ENCODE measurements around the gene SLC16A12. TPM values are rescaled to one million over a fixed set of nuclear protein-coding genes. Genes with fewer than 3 reads are reported as not detected.
A peak's percentile ranks its signal among the peaks of the same experiment; 100 is the strongest.
"Not testable (repeated sequence)": the region's sequence is repeated elsewhere in the genome, so short reads cannot be mapped to it uniquely, and the experiment has no call there.

The SLC16A12 gene
- total RNA-seq, 1 donor from 2014 or later = not detected

GRCh38 chr10:89414879-89415821, 120.2 kb downstream of the SLC16A12 start:
- DNase-seq (ENCODE audit: low read depth) (peak; percentile 11), FAIRE-seq (no peak)
- Histone ChIP-seq H3K4me3 (ENCODE audit: low read depth, low read length) (peak overlapping the region; percentile 72), H3K27me3 (ENCODE audit: control insufficient read depth, insufficient read depth, low read length) (no peaks in the 10 kb centered on the region), H3K36me3 (ENCODE audit: control insufficient read depth, insufficient read depth, low read length) (no peaks in the 10 kb centered on the region)
- TF ChIP-seq CTCF (IDR thresholded peaks at IDR 0.05; ENCODE audit: insufficient read depth, low read length, severe bottlenecking) = no peak

- no peaks in the 10 kb centered on the region for H3K27me3 ChIP-seq (ENCODE audit: control insufficient read depth, insufficient read depth, low read length)
- H3K36me3 ChIP-seq (ENCODE audit: control insufficient read depth, insufficient read depth, low read length) = no peaks in the 10 kb centered on the region
- peak within 1 kb of the TSS; percentile 72 for H3K4me3 ChIP-seq (ENCODE audit: low read depth, low read length)
- peak; percentile 16 for TF ChIP-seq CTCF (IDR thresholded peaks at IDR 0.05; ENCODE audit: insufficient read depth, low read length, severe bottlenecking)
- peak; percentile 52 for DNase-seq (ENCODE audit: low read depth)
- no peak for FAIRE-seq
These were observed 121.1 kb downstream of the SLC16A12 start, which contains the start of gene IFIT5 for GRCh38 chr10:89414146-89414878. Gene IFIT5, plus strand, starts transcription at chr10:89414568. Its CDS starts 231 bp downstream, at chr10:89414799.

GRCh38 chr10:89413398-89413912, 121.9 kb downstream of the SLC16A12 start:
- DNase-seq (ENCODE audit: low read depth) (no peak), FAIRE-seq (no peak)
- TF ChIP-seq CTCF (IDR thresholded peaks at IDR 0.05; ENCODE audit: insufficient read depth, low read length, severe bottlenecking) = no peak
- Histone ChIP-seq H3K27me3 (ENCODE audit: control insufficient read depth, insufficient read depth, low read length) (no peaks in the 10 kb centered on the region), H3K4me3 (ENCODE audit: low read depth, low read length) (no peak overlapping the region), H3K36me3 (ENCODE audit: control insufficient read depth, insufficient read depth, low read length) (no peaks in the 10 kb centered on the region)

GRCh38 chr10:89412276-89412675, 123.1 kb downstream of the SLC16A12 start:
- not testable (repeated sequence) for H3K36me3 ChIP-seq (ENCODE audit: control insufficient read depth, insufficient read depth, low read length); H3K27me3 ChIP-seq (ENCODE audit: control insufficient read depth, insufficient read depth, low read length); FAIRE-seq; DNase-seq (ENCODE audit: low read depth); H3K4me3 ChIP-seq (ENCODE audit: low read depth, low read length)

GRCh38 chr10:89411135-89411534, 124.3 kb downstream of the SLC16A12 start:
- FAIRE-seq; H3K27me3 ChIP-seq (ENCODE audit: control insufficient read depth, insufficient read depth, low read length); H3K36me3 ChIP-seq (ENCODE audit: control insufficient read depth, insufficient read depth, low read length); DNase-seq (ENCODE audit: low read depth); H3K4me3 ChIP-seq (ENCODE audit: low read depth, low read length): not testable (repeated sequence)

- not testable (repeated sequence) for DNase-seq (ENCODE audit: low read depth); H3K27me3 ChIP-seq (ENCODE audit: control insufficient read depth, insufficient read depth, low read length); H3K4me3 ChIP-seq (ENCODE audit: low read depth, low read length)
These were observed 124.8 kb downstream of the SLC16A12 start for GRCh38 chr10:89410551-89410950.

GRCh38 chr10:89409282-89409681, 126.1 kb downstream of the SLC16A12 start:
- not testable (repeated sequence) for FAIRE-seq; DNase-seq (ENCODE audit: low read depth); H3K4me3 ChIP-seq (ENCODE audit: low read depth, low read length)

More at GRCh38 chr10:89410551-89410950, 124.8 kb downstream of the SLC16A12 start:
- not testable (repeated sequence) for FAIRE-seq; H3K36me3 ChIP-seq (ENCODE audit: control insufficient read depth, insufficient read depth, low read length)

GRCh38 chr10:89407792-89408191, 127.6 kb downstream of the SLC16A12 start:
- FAIRE-seq; H3K4me3 ChIP-seq (ENCODE audit: low read depth, low read length); DNase-seq (ENCODE audit: low read depth); H3K36me3 ChIP-seq (ENCODE audit: control insufficient read depth, insufficient read depth, low read length); H3K27me3 ChIP-seq (ENCODE audit: control insufficient read depth, insufficient read depth, low read length): not testable (repeated sequence)

More at GRCh38 chr10:89409282-89409681, 126.1 kb downstream of the SLC16A12 start:
- H3K36me3 ChIP-seq (ENCODE audit: control insufficient read depth, insufficient read depth, low read length); H3K27me3 ChIP-seq (ENCODE audit: control insufficient read depth, insufficient read depth, low read length): not testable (repeated sequence)

GRCh38 chr10:89406178-89406577, 129.2 kb downstream of the SLC16A12 start:
- not testable (repeated sequence) for H3K36me3 ChIP-seq (ENCODE audit: control insufficient read depth, insufficient read depth, low read length); FAIRE-seq; DNase-seq (ENCODE audit: low read depth); H3K27me3 ChIP-seq (ENCODE audit: control insufficient read depth, insufficient read depth, low read length); H3K4me3 ChIP-seq (ENCODE audit: low read depth, low read length)
